MM.1S (cell line): Measurements from ENCODE around the gene MAGI3.
"Not testable (repeated sequence)": the region's sequence is repeated elsewhere in the genome, so short reads cannot be mapped to it uniquely, and the experiment has no call there.

ENCODE experiments used
- DNase-seq: peaks from one replicate; pipeline ENCODE4 v3.0.0-alpha.2; 2015
- H2AFZ ChIP-seq: fragments of 300-600 bp; sonication (generic); 2 replicates; pipeline ENCODE4 v1.6.0; 2016; ENCODE audit warnings: antibody characterized with exemption, low read length
- H3F3A ChIP-seq: fragments of 300-600 bp; sonication (generic); 2 replicates; pipeline ENCODE4 v1.6.1; 2016; ENCODE audit warnings: mild to moderate bottlenecking, antibody characterized with exemption, low read length, moderate library complexity, mixed read lengths; ENCODE audit not compliant: insufficient read depth
- H3K27ac ChIP-seq: fragments of 300-600 bp; sonication (generic); 2 replicates; pipeline ENCODE4 v1.5.1; 2016; ENCODE audit warnings: mild to moderate bottlenecking, low read length
- H3K27me3 ChIP-seq: fragments of 300-600 bp; sonication (generic); replicated peaks from 2 replicates; pipeline ENCODE4 v1.6.0; 2016; ENCODE audit warnings: low read length; ENCODE audit not compliant: insufficient read depth
- H3K36me3 ChIP-seq: fragments of 300-600 bp; sonication (generic); replicated peaks from 2 replicates; pipeline ENCODE4 v1.6.1; 2016; ENCODE audit warnings: mild to moderate bottlenecking, low read length, mixed read lengths; ENCODE audit not compliant: insufficient read depth
- H3K4me1 ChIP-seq: fragments of 300-600 bp; sonication (generic); 2 replicates; pipeline ENCODE4 v1.6.1; 2016; ENCODE audit warnings: low read length, mixed read lengths
- H3K4me2 ChIP-seq: fragments of 300-600 bp; sonication (generic); 2 replicates; pipeline ENCODE4 v1.6.0; 2016; ENCODE audit warnings: low read depth, low read length
- H3K4me3 ChIP-seq: fragments of 300-600 bp; sonication (generic); 2 replicates; pipeline ENCODE4 v1.5.1; 2016; ENCODE audit warnings: low read length, mixed read lengths
- H3K79me2 ChIP-seq: fragments of 300-600 bp; sonication (generic); 2 replicates; pipeline ENCODE4 v1.6.1; 2016; ENCODE audit warnings: mixed run types, low read length, mixed read lengths
- H3K9ac ChIP-seq: fragments of 300-600 bp; sonication (generic); 2 replicates; pipeline ENCODE4 v1.6.1; 2016; ENCODE audit warnings: low read length, mixed read lengths
- H3K9me2 ChIP-seq: fragments of 300-600 bp; sonication (generic); replicated peaks from 2 replicates; pipeline ENCODE4 v1.6.1; 2016; ENCODE audit warnings: mild to moderate bottlenecking, low read length, mixed read lengths; ENCODE audit not compliant: insufficient read depth
- H3K9me3 ChIP-seq: fragments of 300-600 bp; sonication (generic); replicated peaks from 2 replicates; pipeline ENCODE4 v1.6.1; 2016; ENCODE audit warnings: mild to moderate bottlenecking, low read length, mixed read lengths; ENCODE audit not compliant: insufficient read depth
- H4K20me1 ChIP-seq: fragments of 300-600 bp; sonication (generic); 2 replicates; pipeline ENCODE4 v1.6.1; 2016; ENCODE audit warnings: mild to moderate bottlenecking, low read length, moderate library complexity, mixed read lengths; ENCODE audit not compliant: insufficient read depth
- CTCF ChIP-seq: fragments of 300-600 bp; sonication (generic); IDR thresholded peaks from 2 replicates; pipeline ENCODE4 v1.5.1; 2016; ENCODE audit warnings: antibody characterized with exemption, low read length, mixed read lengths
- EZH2 ChIP-seq: fragments of 300-600 bp; sonication (generic); optimal IDR thresholded peaks from 2 replicates; pipeline ENCODE3; 2017; ENCODE audit warnings: low read depth, mild to moderate bottlenecking, antibody characterized with exemption, low read length, mixed read lengths
- EZH2phosphoT487 ChIP-seq: fragments of 300-600 bp; sonication (generic); IDR thresholded peaks from 2 replicates; pipeline ENCODE4 v1.6.1; 2018; ENCODE audit warnings: antibody characterized with exemption, low read length

MAGI3 gene

GRCh38 chr1:113409363-113409762 is 19.0 kb downstream of the MAGI3 start:
- Histone ChIP-seq H3K9ac (no peak overlapping the region), H2AFZ (no peak overlapping the region), H3K79me2 (no peaks in the 10 kb centered on the region), H3K4me2 (no peak overlapping the region), H3K36me3 (no peaks in the 10 kb centered on the region), H3K4me1 (no peaks in the 10 kb centered on the region), H3K9me2 (no peaks in the 10 kb centered on the region), H3K4me3 (no peak overlapping the region), H3F3A (no peaks in the 10 kb centered on the region), H3K27me3 (no peaks in the 10 kb centered on the region), H3K27ac (no peak overlapping the region), H4K20me1 (no peaks in the 10 kb centered on the region), H3K9me3 (no peaks in the 10 kb centered on the region)
- TF ChIP-seq EZH2phosphoT487, result no peak
- TF ChIP-seq EZH2, result no peak
- TF ChIP-seq CTCF, result no peak
- DNase-seq, result no peak

- not testable (repeated sequence) for H3F3A ChIP-seq, H3K9me3 ChIP-seq, H3K4me3 ChIP-seq, H2AFZ ChIP-seq, H3K9ac ChIP-seq, H3K9me2 ChIP-seq, H3K27ac ChIP-seq, H3K27me3 ChIP-seq, H3K36me3 ChIP-seq, DNase-seq, H3K4me2 ChIP-seq, H4K20me1 ChIP-seq, H3K79me2 ChIP-seq, H3K4me1 ChIP-seq
These were observed 21.7 kb downstream of the MAGI3 start for GRCh38 chr1:113412020-113412419.

GRCh38 chr1:113415310-113416070 is 25.2 kb downstream of the MAGI3 start:
- Histone ChIP-seq H3K4me2 (no peak overlapping the region), H3K9me3 (no peaks in the 10 kb centered on the region), H3K27me3 (no peaks in the 10 kb centered on the region), H3K27ac (no peak overlapping the region), H3K4me1 (no peaks in the 10 kb centered on the region), H3F3A (no peaks in the 10 kb centered on the region), H2AFZ (no peak overlapping the region), H4K20me1 (no peaks in the 10 kb centered on the region), H3K36me3 (no peaks in the 10 kb centered on the region), H3K4me3 (no peak overlapping the region), H3K9ac (no peak overlapping the region), H3K79me2 (no peaks in the 10 kb centered on the region), H3K9me2 (no peaks in the 10 kb centered on the region)
- no peak for DNase-seq
- TF ChIP-seq CTCF, result no peak
- no peak for TF ChIP-seq EZH2phosphoT487
- no peak for TF ChIP-seq EZH2

GRCh38 chr1:113416071-113416470 is 25.8 kb downstream of the MAGI3 start:
- not testable (repeated sequence) for H3K4me1 ChIP-seq, H3K79me2 ChIP-seq, H3K4me2 ChIP-seq, H4K20me1 ChIP-seq, H3K27ac ChIP-seq, H3F3A ChIP-seq, H3K9ac ChIP-seq, H3K36me3 ChIP-seq, H3K4me3 ChIP-seq, H3K9me2 ChIP-seq, H3K27me3 ChIP-seq, H3K9me3 ChIP-seq, H2AFZ ChIP-seq, DNase-seq
